Upper lobe of left lung (tissue), 4 donors: ENCODE measurements around the gene MXRA7.

ENCODE experiments used
- EP300 ChIP-seq, 4 donors: sonication (generic); formaldehyde crosslinking; IDR thresholded peaks; one replicate each; pipeline ENCODE4 v1.5.1; 2017; ENCODE audit warnings: antibody characterized with exemption in 4 of 4, control low read depth in 2 of 4
- POLR2A ChIP-seq, 4 donors: fragments of 450-650 bp; IDR thresholded peaks; one replicate each; pipeline ENCODE4 v1.5.1; 2016 to 2017; ENCODE audit warnings: antibody characterized with exemption in 4 of 4, mild to moderate bottlenecking in 2 of 4
- POLR2AphosphoS5 ChIP-seq, 2 donors: sonication (generic); formaldehyde crosslinking; IDR thresholded peaks; one replicate each; pipeline ENCODE4 v1.5.1; 2017; ENCODE audit warnings: antibody characterized with exemption in 2 of 2
- TF ChIP-seq, protein P1 (sequence below), 6 experiments: fragments of 450-650 bp in 4 of 6; fragments of 200-600 bp in 2 of 6; sonication (generic) in 2 of 6; IDR thresholded peaks; one replicate each; pipeline ENCODE4 v1.5.1; 2016 to 2019; ENCODE audit warnings: antibody characterized with exemption in 6 of 6

DNA sequence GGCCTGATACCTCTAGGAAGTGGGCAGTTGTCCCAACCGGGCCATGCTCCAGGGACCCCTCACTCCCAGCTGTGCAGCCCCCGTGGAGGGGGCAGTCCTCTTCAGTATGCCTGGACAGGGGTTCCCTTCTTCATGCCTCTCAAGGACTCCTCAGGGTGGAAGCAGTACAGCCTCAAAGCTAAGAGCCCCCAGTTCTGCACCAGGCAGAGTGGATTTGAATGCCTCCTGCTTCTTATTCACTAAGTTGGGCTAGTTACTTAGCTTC, 43.3 kb downstream of the MXRA7 start:
- no peak for TF ChIP-seq POLR2A (IDR thresholded peaks at IDR 0.05)
- no peak for TF ChIP-seq POLR2AphosphoS5 (IDR thresholded peaks at IDR 0.05)
- TF ChIP-seq, protein P1, sequence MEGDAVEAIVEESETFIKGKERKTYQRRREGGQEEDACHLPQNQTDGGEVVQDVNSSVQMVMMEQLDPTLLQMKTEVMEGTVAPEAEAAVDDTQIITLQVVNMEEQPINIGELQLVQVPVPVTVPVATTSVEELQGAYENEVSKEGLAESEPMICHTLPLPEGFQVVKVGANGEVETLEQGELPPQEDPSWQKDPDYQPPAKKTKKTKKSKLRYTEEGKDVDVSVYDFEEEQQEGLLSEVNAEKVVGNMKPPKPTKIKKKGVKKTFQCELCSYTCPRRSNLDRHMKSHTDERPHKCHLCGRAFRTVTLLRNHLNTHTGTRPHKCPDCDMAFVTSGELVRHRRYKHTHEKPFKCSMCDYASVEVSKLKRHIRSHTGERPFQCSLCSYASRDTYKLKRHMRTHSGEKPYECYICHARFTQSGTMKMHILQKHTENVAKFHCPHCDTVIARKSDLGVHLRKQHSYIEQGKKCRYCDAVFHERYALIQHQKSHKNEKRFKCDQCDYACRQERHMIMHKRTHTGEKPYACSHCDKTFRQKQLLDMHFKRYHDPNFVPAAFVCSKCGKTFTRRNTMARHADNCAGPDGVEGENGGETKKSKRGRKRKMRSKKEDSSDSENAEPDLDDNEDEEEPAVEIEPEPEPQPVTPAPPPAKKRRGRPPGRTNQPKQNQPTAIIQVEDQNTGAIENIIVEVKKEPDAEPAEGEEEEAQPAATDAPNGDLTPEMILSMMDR (IDR thresholded peaks at IDR 0.05): no peak
- TF ChIP-seq EP300 (IDR thresholded peaks at IDR 0.05): no peak
